GM19468 (cell line): Measurements from ENCODE around the gene VEZT.

ENCODE experiments used
- ATAC-seq: cut with Tn5 transposase; IDR thresholded peaks from one replicate; pipeline ENCODE4 v1.9.1; 2021; ENCODE audit warnings: mild to moderate bottlenecking, moderate library complexity, moderate number of reproducible peaks; ENCODE audit not compliant: unreplicated experiment; ENCODE audit errors: extremely low read depth

VEZT gene

DNA sequence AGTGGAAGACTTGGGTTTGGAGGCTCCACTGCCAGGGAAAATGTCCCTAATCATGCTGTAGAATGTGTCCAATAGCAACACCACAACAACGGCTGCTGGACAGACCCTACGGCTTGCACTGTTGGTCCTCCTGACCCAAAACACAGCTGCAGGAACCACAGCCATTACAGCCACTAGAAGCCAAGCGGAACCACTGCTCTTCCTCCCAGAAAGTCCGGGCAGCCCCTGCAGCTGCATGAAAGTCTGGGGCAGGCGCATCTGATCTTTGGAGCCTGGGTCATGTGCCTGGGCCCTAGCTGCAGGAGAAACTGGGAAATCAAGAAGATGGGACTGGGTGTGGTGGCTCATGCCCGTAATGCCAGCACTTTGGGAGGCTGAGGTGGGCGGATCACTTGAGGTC, 131.7 kb downstream of the VEZT start:
- no peak for ATAC-seq

DNA sequence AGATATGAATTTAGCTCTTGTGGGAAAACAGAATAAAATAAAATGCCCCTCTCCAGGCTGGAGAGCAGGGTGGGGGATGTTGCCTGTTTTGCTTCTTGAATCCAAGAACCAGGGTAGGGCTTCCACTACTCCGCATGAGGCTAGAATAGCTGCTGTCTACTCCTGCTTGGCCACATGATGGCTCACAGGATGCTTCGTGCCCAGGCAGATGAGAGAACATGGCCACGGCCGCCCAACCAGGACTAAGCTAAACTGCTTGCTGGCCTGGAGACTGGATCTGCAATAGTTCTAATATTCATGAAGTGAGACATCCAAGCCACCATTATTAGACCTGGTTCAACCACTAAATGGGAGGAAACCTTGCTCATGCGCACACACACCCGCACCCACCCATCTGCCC, 134.1 kb downstream of the VEZT start:
- no peak for ATAC-seq
